Inferior parietal cortex (tissue), 1 donor: ENCODE measurements around the gene MMP25.

Source experiments
- DNase-seq: peaks from one replicate; pipeline ENCODE4 v3.0.0-alpha.2; 2016; ENCODE audit errors: extremely low spot score

The MMP25 gene

DNA sequence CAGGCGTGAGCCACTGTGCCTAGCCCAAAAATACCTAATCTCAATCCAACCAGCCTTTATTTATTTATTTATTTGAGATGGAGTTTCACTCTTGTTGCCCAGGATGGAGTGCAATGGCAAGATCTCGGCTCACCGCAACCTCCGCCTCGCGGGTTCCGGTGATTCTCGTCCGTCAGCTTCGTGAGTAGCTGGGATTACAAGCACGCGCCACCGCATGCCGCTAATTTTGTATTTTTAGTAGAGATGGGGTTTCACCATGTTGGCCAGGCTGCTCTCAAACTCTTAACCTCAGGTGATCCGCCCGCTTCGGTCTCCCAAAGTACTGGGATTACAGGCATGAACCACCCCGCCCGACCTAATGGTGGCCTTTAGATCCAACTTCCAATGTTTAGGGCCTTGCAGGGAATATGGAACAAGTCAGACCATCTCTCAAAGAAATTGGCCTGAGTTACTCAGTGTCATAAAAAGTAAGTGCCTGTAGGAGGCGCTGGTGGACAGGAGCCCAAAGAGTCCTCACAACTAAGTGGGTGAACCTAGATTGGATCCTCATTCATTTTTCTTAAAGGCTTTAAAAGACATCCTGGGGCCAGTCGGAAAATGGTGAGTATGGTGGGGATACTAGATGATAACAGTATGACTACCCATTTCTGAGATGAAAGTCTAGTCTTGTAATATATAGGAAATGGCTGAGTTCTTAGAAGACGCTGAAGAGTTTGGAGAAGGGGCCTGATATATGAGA is 48.1 kb downstream of the MMP25 start:
- peak; percentile 36 for DNase-seq

DNA sequence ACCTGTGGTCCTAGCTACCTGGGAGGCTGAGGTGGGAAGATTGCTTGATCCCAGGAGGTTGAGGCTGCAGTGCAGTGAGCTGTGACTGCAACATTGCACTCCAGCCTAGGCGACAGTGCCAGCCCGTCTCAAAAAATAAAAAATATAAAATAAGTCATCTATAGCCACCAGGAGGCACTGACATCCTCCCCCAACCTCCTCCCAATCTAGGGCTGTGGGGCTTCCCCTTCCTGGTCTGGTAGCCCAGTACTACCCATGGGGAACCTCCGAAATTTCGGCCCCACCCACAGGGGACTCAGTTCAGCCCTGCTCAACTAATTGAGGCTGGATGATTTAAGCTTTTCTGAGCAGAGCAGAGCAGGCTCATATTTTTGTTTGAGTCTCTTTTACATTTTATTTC is 49.5 kb downstream of the MMP25 start:
- no peak for DNase-seq

DNA sequence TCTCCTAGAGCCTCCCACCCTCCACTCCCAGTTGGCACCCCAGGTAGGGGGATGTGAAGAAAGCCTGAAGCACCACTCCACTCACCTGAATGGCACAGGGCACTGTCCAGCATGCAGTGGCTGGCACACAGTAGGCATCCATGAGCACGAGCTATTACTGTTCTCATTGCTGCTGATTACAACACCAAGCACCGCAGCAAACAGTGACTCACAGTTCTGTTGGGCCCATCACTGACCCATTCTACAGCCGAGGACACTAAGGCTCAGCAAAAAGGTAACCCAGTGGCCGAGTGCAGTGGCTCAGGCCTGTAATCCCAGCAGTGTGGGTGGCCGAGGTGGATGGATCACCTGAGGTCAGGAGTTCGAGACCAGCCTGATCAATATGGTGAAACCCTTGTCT is 50.0 kb downstream of the MMP25 start:
- DNase-seq, result no peak

DNA sequence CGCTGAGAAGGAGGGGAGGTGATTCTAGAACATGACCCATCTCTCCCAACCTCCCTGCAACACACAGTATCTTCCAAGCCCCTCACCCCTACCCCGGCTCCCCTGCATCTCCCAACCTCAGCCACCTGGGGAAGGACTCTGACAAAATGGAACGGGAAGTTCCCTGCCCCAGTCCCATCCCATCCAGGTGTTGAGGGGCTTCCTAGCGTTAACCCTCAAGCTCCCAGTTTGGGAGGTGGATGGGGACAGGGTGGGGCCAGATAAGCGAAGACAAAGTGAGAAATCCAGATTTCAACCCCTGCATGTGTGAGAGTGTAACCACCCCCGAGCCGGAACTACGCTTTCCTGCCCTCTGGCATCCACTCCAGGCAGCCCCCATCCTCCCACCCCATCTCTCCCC is 50.9 kb downstream of the MMP25 start:
- DNase-seq, result no peak

DNA sequence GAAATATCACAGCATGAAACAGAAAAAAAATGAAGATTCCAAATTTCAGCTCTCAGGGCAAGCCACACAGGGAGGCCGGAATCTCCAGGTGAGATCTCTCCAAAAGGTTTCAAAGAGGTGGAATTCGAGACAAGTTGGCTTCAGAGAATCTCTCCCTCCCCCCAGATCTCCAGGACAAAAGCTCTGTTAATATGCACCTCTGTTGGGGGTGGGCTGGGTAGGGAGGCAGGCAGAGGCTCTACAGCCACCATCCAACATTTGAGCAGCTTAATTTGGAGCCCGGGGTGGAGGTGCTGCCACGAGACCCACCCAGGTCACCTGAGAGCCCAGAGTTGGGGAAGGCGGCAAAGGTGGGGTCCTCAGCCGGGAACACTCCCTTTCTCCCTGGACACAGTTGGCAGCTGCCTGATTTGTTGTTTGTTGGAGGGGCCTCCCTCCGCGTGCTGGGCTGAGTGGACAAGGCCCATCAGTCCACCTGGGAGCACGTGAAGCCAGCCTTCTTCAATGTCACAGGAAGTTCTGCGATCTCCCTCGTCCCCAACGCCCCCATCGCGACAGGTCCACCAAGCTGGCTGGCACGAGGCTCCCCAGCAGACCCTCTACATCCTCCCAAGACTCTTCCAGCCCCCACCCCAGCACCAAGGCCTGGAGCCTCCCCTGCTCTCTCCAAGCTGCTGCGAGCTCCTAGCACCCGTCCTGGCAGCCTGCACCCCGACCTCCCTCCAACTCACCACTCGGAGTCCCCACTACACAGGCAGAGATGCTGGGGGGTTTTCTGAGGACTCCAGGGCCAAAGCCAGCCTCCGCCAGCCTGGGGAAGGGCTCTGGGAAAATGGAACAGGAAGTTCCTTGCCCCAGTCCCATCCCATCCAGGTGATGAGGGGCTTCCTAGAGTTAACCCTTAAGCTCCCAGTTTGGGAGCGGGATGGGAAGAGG is 52.4 kb downstream of the MMP25 start, which contains the start of gene ZSCAN10:
ZSCAN10 (minus strand) TSS at position 836 of the 936 bp plus-strand sequence. CDS start 6,357 bp downstream, outside the sequence.
- DNase-seq, result no peak

DNA sequence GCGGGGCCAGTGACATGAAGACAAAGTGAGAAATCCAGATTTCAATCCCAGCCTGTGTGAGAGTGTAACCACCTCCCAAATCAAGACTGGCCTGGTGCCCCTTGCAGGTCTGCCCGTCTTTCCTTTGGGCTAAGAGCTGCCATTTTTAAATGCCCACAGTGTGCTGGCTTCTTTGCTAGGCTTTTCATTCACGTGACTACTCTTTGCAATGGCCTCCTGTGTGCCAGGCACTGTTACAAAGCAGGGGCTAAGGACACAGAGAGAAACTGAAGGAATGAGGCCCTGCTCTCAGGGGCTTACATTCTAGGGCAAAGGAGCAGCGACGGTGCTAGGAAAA is 53.0 kb downstream of the MMP25 start:
- DNase-seq, result no peak

DNA sequence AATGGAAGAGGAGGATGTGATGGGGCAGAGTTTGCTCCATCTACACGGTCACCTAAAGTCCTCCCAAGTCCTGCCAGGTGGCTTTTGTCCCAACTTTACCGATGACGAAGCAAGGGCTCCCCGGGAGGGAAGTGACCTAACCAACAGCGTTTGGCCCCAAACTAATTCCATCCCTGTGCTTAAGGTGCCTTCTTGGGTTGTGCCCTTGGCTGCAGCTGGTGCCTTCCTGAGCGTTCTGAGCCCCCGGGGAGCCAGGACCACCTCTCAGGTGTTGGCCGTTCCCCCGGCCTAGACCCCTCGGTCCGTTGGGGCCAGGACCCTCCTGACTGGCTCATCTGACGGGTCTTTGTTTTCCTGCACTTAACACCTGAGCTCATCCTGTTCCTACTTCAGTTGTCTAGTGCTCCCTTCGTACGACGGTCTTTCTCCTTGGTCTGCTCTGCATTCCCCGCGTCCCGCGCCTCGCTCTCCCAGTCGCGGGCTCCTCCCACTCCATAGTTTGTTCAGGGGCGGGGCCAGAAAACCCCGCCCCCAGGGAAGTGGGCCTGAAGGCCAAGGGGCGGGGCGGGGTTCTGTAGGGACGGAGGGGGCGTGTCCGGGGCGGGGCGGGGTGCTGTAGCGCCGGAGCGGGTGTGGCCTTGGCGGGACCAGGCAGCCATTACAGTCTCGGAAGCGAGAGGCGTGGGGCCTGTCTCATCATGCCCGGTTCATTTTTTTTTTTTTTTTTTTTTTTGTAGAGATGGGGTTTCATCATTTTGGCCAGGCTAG is 53.6 kb downstream of the MMP25 start:
- DNase-seq, result peak; percentile 42

DNA sequence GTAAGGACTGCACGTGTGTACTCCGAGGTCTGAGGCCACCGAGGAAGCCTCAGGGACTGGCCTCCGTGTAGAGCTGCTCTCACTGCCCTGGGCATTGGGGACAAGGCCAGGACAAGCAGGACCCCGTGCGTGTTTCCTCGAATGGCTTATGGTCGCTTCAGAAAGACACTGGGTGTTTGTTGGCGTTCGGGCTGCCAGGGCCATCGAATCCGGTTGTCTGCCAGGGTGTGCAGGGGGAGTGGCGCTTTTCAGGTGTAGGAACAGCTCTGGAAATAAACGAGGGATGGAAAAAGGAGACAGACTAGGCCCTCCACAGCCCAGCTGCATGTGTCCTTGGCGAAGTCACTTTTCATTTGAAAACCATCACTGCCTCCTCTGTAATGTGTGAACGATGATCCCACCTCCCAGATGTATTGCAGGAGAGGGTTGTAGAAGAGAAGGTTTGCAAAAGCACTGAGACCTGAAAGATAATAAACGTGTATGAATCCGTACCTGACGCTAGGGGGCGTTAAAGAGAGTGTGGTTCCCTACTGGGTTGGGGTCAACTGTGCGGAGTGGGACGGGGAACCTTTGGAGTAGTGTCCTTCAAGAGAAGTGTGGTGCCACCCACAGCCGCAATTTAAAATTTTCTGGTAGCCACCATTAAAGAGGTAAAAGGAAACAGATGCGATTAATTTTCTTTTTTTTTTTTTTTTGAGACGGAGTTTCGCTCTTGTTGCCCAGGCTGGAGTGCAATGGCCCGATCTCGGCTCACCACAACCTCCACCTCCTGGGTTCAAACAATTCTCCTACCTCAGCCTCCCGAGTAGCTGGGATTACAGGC is 54.9 kb downstream of the MMP25 start:
- peak; percentile 19 for DNase-seq

DNA sequence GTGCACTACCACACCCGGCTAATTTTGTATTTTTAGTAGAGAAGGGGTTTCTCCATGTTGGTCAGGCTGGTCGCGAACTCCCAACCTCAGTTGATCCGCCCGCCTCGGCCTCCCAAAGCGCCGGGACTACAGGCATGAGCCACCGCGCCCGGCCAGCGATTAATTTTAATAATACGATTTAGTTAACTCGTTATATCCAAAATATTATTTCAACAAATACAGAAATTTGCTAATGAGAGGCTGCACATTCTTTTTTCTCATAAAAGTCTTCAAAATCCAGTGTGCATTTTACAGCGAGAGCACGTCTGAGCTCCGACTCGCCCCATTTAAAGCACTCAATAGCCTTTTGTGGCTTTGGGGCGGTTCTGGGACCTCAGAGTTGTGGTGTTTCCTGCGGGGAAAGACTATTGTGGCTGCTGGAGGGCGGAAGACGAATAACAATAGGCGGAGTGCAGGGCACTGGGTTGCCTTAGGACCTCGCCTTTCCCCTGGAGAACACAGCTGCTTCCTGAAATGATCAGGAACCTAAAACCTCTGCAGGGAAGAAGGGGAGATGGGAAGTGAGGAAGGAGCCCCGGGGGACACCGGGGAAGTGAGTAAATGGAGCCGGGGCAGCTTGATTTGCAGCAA is 55.6 kb downstream of the MMP25 start:
- no peak for DNase-seq

DNA sequence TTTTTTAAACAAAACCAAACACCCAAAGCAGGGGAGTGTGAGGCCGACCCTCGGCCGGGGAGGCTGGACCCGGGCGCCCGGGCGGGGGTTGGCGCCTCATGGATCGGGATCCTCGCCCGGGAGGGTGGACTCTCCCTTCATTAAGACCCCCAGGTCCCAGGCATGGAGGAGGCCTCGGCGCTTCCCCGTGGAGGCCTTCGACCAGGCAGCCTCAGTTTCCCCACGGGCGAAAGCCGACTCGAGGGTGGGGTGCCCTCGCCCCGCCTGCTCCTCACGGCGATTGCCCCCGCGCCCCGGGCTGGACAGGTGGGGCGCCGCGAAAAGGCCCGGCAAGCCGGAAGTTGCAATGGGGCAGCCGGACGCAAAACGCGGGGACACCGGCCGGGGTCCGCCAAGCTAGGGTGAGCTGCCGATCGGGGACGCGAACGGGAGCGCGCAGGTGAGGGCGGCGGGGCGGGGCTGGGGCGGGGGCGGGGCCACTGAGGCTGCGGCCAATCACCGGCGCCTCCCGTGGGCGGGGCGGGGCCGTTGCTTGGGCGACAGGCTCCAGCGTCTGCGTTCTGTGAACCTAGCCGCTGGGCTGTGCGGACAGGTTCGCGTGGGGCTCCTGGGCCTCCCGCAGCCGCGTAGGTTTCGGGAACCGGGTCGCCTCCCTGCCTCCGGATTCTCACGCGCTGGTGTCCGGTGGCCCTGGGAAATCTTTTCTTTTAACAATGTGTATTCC is 60.0 kb downstream of the MMP25 start:
- DNase-seq, result peak; percentile 76
